Smooth muscle cell (in vitro differentiated cells): Measurements from ENCODE around the gene MESD. TPM values are rescaled to one million over a fixed set of nuclear protein-coding genes. Genes with fewer than 3 reads are reported as not detected.
A peak's percentile ranks its signal among the peaks of the same experiment; 100 is the strongest.

Source experiments
- DNase-seq: peaks from one replicate; lab custom pipeline; 2025; ENCODE audit not compliant: unreplicated experiment; lab: John Stamatoyannopoulos, UW
- H2AFZ ChIP-seq: fragments of 200-600 bp; sonication (generic); 2 replicates; pipeline ENCODE4 v1.6.0; 2016; ENCODE audit warnings: antibody characterized with exemption, low read depth, mild to moderate bottlenecking
- H3F3A ChIP-seq: fragments of 200-600 bp; sonication (generic); 2 replicates; pipeline ENCODE4 v1.6.0; 2017; ENCODE audit warnings: antibody characterized with exemption, low read depth
- H3K27ac ChIP-seq: fragments of 200-600 bp; sonication (generic); 2 replicates; pipeline ENCODE4 v1.5.1; 2016; ENCODE audit warnings: low read depth, mild to moderate bottlenecking
- H3K27me3 ChIP-seq: fragments of 200-600 bp; sonication (generic); 2 replicates; pipeline ENCODE4 v1.6.1; 2016; ENCODE audit warnings: low read depth, mild to moderate bottlenecking
- H3K36me3 ChIP-seq: fragments of 200-600 bp; sonication (generic); 2 replicates; pipeline ENCODE4 v1.5.1; 2016; ENCODE audit warnings: low read depth
- H3K4me1 ChIP-seq: fragments of 200-600 bp; sonication (generic); 2 replicates; pipeline ENCODE4 v1.5.1; 2016; ENCODE audit warnings: low read depth
- H3K4me2 ChIP-seq: fragments of 200-600 bp; sonication (generic); 2 replicates; pipeline ENCODE4 v1.6.0; 2016; ENCODE audit warnings: mild to moderate bottlenecking
- H3K4me3 ChIP-seq: fragments of 200-600 bp; sonication (generic); 2 replicates; pipeline ENCODE4 v1.5.1; 2016; ENCODE audit warnings: mild to moderate bottlenecking
- H3K79me2 ChIP-seq: fragments of 200-600 bp; sonication (generic); 2 replicates; pipeline ENCODE4 v1.6.0; 2016; ENCODE audit warnings: low read depth, mild to moderate bottlenecking
- H3K9ac ChIP-seq: fragments of 200-600 bp; sonication (generic); 2 replicates; pipeline ENCODE4 v1.6.0; 2016; ENCODE audit warnings: low read depth
- H3K9me3 ChIP-seq: fragments of 200-600 bp; sonication (generic); replicated peaks from 2 replicates; pipeline ENCODE4 v1.5.1; 2016; ENCODE audit warnings: low read depth
- H4K20me1 ChIP-seq: fragments of 200-600 bp; sonication (generic); 2 replicates; pipeline ENCODE4 v1.6.0; 2016; ENCODE audit warnings: low read depth
- CTCF ChIP-seq: fragments of 200-600 bp; sonication (generic); IDR thresholded peaks from 2 replicates; pipeline ENCODE4 v1.5.1; 2017; ENCODE audit warnings: borderline replicate concordance, mild to moderate bottlenecking, antibody characterized with exemption; ENCODE audit not compliant: insufficient read depth, poor library complexity, severe bottlenecking
- WGBS: methylation state at CpG from one replicate; pipeline ENCODE4 v1.1.7; 2016; ENCODE audit warnings: low lambda C conversion rate; 5-methylcytosine and 5-hydroxymethylcytosine counted together
- polyA plus RNA-seq: library from polyadenylated mRNA; unstranded; fragments of >200 nt; fragmentation: Nextera tagmentation; extraction: Ambion mirVana; gene quantifications from 2 replicates; pipeline ENCODE4 v1.2.1, GENCODE V29; 2016
- total RNA-seq: library from RNA; depleted of rRNA; stranded (reverse); fragments of >200 nt; gene quantifications from 2 replicates; pipeline ENCODE4 v1.2.3, GENCODE V29; 2014

MESD gene
- total and polyA plus RNA-seq, 2 experiments from 2014 or later = 20.1 to 41.4 TPM

DNA sequence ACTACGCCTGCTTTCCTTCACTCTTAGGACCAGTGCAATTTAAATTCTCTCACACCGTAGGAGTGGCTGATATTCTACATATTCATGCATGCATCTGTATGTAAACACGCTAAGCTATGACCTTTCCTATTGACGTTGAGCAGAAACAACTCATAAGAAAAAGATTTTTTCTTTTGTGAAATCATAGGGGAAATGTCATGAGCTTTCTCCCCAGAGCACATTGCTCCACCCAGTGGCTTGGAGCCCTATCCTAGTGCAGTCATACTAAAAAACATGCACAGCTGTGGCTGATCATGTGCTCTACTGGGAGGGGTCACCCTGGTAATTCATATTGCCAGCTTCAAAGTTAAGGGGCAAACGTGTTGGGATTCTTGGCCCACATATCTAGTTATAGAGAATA, 1.8 kb upstream of the MESD start:
- Histone ChIP-seq H3K27ac (no peak overlapping the region), H4K20me1 (peaks cover 24% of the 10 kb centered on the region), H3K79me2 (peaks cover 30% of the 10 kb centered on the region), H3K9ac (no peak overlapping the region), H3K4me1 (peaks cover 28% of the 10 kb centered on the region), H3K36me3 (no peaks in the 10 kb centered on the region), H3K4me2 (no peak overlapping the region), H3K9me3 (no peaks in the 10 kb centered on the region), H3K27me3 (no peaks in the 10 kb centered on the region), H3F3A (peaks cover 16% of the 10 kb centered on the region), H3K4me3 (no peak overlapping the region), H2AFZ (peak overlapping the region; percentile 2)
- DNase-seq = no peak
- TF ChIP-seq CTCF = no peak
- WGBS = 71% methylated on average over 5 of the region's 5 CpGs

DNA sequence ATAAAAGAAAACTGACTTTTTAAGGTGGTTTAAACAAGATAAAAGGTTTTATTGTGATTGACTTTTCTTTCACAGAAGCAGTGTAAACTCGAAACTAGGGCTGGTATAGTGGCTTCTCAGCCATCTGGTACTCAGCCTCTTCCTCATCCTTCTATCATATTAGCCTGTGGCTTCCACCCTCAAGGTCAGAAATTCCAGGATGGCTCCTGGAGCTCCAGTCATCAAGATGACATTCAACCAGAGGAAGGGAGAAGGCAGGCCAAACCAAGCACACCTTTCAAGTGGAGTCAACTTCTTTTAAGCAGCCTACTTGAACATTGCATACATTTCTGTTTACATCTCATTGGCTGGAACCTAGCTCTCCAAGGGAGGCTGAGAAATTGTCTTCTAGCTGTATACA, 1.3 kb upstream of the MESD start:
- Histone ChIP-seq H2AFZ (peak overlapping the region; percentile 88), H3K36me3 (no peaks in the 10 kb centered on the region), H3K4me3 (no peak overlapping the region), H3F3A (peaks cover 16% of the 10 kb centered on the region), H4K20me1 (peaks cover 28% of the 10 kb centered on the region), H3K4me2 (peak overlapping the region; percentile 78), H3K4me1 (peaks cover 28% of the 10 kb centered on the region), H3K9me3 (no peaks in the 10 kb centered on the region), H3K79me2 (peaks cover 35% of the 10 kb centered on the region), H3K27me3 (no peaks in the 10 kb centered on the region), H3K27ac (no peak overlapping the region), H3K9ac (no peak overlapping the region)
- 83% methylated on average over 1 of the region's 1 CpG for WGBS
- no peak for TF ChIP-seq CTCF
- no peak for DNase-seq

DNA sequence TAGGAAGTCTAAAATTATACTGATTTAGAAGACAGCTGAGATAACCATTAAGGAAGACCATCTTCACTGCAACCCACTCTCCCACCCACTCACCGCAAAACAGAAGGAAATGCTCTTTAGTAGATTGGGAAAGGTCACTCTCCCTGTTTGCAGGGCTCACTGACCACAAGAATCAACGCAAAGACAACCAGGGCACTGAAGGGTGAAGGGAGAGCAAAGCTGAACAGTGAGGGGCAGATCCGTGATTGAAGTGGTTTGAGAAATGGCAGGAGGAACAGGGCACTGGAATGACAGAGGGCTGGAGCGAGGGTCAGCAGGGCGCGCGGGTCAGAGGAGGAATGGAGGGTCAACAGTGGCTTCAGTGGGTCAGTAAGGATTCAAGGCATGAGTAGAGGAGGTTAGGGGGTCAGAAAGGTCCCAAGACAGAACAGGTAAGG, 520 bp downstream of the MESD start:
- Histone ChIP-seq H3K27ac (peak overlapping the region; percentile 20), H3K36me3 (no peaks in the 10 kb centered on the region), H3K9ac (peak overlapping the region; percentile 73), H3K79me2 (peaks cover 51% of the 10 kb centered on the region), H3K4me3 (peak overlapping the region; percentile 82), H2AFZ (peak overlapping the region; percentile 91), H3K27me3 (no peaks in the 10 kb centered on the region), H3F3A (peaks cover 16% of the 10 kb centered on the region), H3K4me2 (peak overlapping the region; percentile 95), H3K4me1 (peaks cover 28% of the 10 kb centered on the region), H3K9me3 (no peaks in the 10 kb centered on the region), H4K20me1 (peaks cover 45% of the 10 kb centered on the region)
- no peak for DNase-seq
- 3% methylated on average over 7 of the region's 7 CpGs for WGBS
- no peak for TF ChIP-seq CTCF

DNA sequence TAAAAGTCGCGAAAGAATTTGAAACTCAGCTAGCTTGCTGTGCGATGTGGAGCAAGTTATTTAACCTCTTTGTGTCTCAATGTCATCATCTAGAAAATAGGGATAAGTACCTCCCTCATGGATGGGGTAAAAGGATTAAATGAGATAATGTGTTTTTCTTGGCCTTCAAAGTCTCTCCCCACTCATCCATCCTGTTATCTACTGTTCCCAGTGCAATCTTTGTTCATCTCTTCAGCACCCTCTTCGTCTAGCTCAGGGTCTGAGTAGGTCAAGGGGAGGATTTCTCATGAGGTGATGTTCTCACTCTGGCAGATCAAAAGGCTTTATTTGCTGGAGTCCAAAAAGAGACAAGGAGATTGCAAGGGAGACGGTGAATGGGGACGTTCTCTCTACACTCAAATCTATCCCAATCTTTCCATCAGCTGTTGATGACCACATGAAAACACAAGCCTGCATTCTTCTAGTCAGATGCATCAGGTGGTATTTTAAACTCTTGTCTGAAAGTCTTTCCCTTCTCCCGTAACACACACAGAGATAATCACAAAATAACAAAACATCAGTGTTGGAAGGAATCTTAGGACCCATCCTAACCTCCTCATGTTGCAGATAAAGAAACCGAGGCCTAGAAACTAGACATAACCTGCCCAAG, 1.3 kb downstream of the MESD start:
- Histone ChIP-seq H3K4me1 (peaks cover 28% of the 10 kb centered on the region), H3K4me3 (peak overlapping the region; percentile 82), H3K9me3 (no peaks in the 10 kb centered on the region), H3K27ac (peak overlapping the region; percentile 0), H3K9ac (no peak overlapping the region), H2AFZ (no peak overlapping the region), H3K36me3 (no peaks in the 10 kb centered on the region), H3K79me2 (peaks cover 57% of the 10 kb centered on the region), H3K27me3 (no peaks in the 10 kb centered on the region), H4K20me1 (peaks cover 52% of the 10 kb centered on the region), H3K4me2 (peak overlapping the region; percentile 95), H3F3A (peaks cover 16% of the 10 kb centered on the region)
- DNase-seq = no peak
- 38% methylated on average over 8 of the region's 8 CpGs for WGBS
- no peak for TF ChIP-seq CTCF
